K562 (cell line): Measurements from ENCODE around the gene GARIN5B. TPM values are rescaled to one million over a fixed set of nuclear protein-coding genes. Genes with fewer than 3 reads are reported as not detected.

Experiments used
- ARID3B ChIP-seq: fragments of 250-450 bp; sonication (Bioruptor Pico); IDR thresholded peaks from 2 replicates; pipeline ENCODE4 v1.4.0; 2020; ENCODE audit warnings: borderline replicate concordance
- CUX1 ChIP-seq: fragments of 200-800 bp; sonication (Bioruptor generic); IDR thresholded peaks from 2 replicates; pipeline ENCODE4 v1.6.1; 2016; ENCODE audit warnings: missing genetic modification characterization, missing compliant biosample characterization
- HOMEZ ChIP-seq: fragments of 250-450 bp; sonication (Bioruptor Pico); IDR thresholded peaks from 2 replicates; pipeline ENCODE4 v1.4.0; 2020; ENCODE audit warnings: mild to moderate bottlenecking, moderate library complexity
- PHF21A ChIP-seq: fragments of 450-650 bp; IDR thresholded peaks from 2 replicates; pipeline ENCODE4 v1.6.1; 2017; ENCODE audit warnings: low read depth, borderline replicate concordance
- SMARCB1 ChIP-seq: IDR thresholded peaks from 2 replicates; pipeline ENCODE4 v1.6.1; 2011; ENCODE audit warnings: improper control_type of control experiment, low read depth; ENCODE audit not compliant: insufficient read length
- ZBTB40 ChIP-seq, 2 experiments: fragments of 450-650 bp in 1 of 2; sonication (generic) in 1 of 2; formaldehyde crosslinking in 1 of 2; IDR thresholded peaks; 2 replicates each; pipeline versions ENCODE4 v1.7.1 to v1.9.0; 2016 to 2022; ENCODE audit warnings: inconsistent platforms in 1 of 2, mild to moderate bottlenecking in 1 of 2, missing genetic modification reagents in 1 of 2
- ZNF274 ChIP-seq: IDR thresholded peaks from 2 replicates; pipeline ENCODE4 v1.6.1; 2011; ENCODE audit warnings: low read depth, mild to moderate bottlenecking, low read length, moderate library complexity, borderline replicate concordance
- ZNF586 ChIP-seq: fragments of 450-650 bp; formaldehyde crosslinking; conservative IDR thresholded peaks from 2 replicates; pipeline ENCODE4 v1.4.0; 2020; ENCODE audit warnings: mild to moderate bottlenecking, moderate library complexity
- polyA plus RNA-seq, 8 experiments: library from polyadenylated mRNA; depleted of rRNA in 4 of 8; stranded (reverse) in 5 of 8; unstranded in 3 of 8; fragments of >200 nt; fragmentation: Nextera tagmentation in 2 of 8; fragmentation: Illumina TruSeq in 1 of 8; extraction: Ambion mirVana in 2 of 8; extraction: Trizol in 1 of 8; gene quantifications; 2 replicates each; pipeline versions ENCODE4 v1.2.1 to v1.2.3, GENCODE V29; 2011 to 2014; ENCODE audit warnings: inconsistent platforms in 1 of 8, missing spikeins in 1 of 8
- total RNA-seq, 7 experiments: library from RNA; depleted of rRNA in 6 of 7; stranded (reverse); fragments of >200 nt in 6 of 7; fragmentation: Illumina TruSeq in 2 of 7; extraction: Trizol in 2 of 7; gene quantifications; 2 replicates each; pipeline versions ENCODE4 v1.2.1 to v1.2.3, GENCODE V29; 2011 to 2021; ENCODE audit warnings: low replicate concordance in 1 of 7

The GARIN5B gene
- total and polyA plus RNA-seq, 9 of the 15 experiments (the other 6 are each of a cell fraction or from before 2014, with no cell fraction given), result not detected

GRCh38 chr19:55407800-55408532 is 44.9 kb upstream of the GARIN5B start (continued):
- TF ChIP-seq CUX1 (CRISPR knock-in tag), result no peak
- TF ChIP-seq ZNF274, result no peak; the same call in 1 of the 2 replicates
- no peak for TF ChIP-seq ZNF586
- no peak for TF ChIP-seq ARID3B
- TF ChIP-seq HOMEZ (CRISPR knock-in tag), result no peak
- TF ChIP-seq ZBTB40 (IDR thresholded peaks at IDR 0.05), result no peak; the same call in 1 of the 2 replicates
- TF ChIP-seq ZBTB40 (CRISPR knock-in tag; IDR thresholded peaks at IDR 0.05), result no peak
- TF ChIP-seq SMARCB1, result no peak
- TF ChIP-seq PHF21A, result no peak
